Osteoblast (primary cell): ENCODE results near the gene LAGE3. TPM values are rescaled to one million over a fixed set of nuclear protein-coding genes. Genes with fewer than 3 reads are reported as not detected.

Source experiments
- DNase-seq: peaks from one replicate; pipeline ENCODE4 v3.0.0; 2011; ENCODE audit warnings: low spot score, mixed read lengths; ENCODE audit not compliant: insufficient read length; ENCODE audit errors: missing footprints
- H2AFZ ChIP-seq: 2 replicates; pipeline ENCODE4 v1.6.0; 2011; ENCODE audit warnings: mild to moderate bottlenecking, low read length
- H3K27ac ChIP-seq: 2 replicates; pipeline ENCODE4 v1.5.1; 2011; ENCODE audit warnings: mild to moderate bottlenecking, low read depth, low read length, moderate library complexity
- H3K27me3 ChIP-seq: 2 replicates; pipeline ENCODE4 v1.6.0; 2012; ENCODE audit warnings: mild to moderate bottlenecking, control low read depth, inconsistent platforms, low read length, moderate library complexity; ENCODE audit not compliant: insufficient read depth
- H3K36me3 ChIP-seq: 2 replicates; pipeline ENCODE4 v1.5.1; 2011; ENCODE audit warnings: mild to moderate bottlenecking, low read length, control low read depth, moderate library complexity; ENCODE audit not compliant: insufficient read depth
- H3K4me1 ChIP-seq: 2 replicates; pipeline ENCODE4 v1.5.1; 2011; ENCODE audit warnings: mild to moderate bottlenecking, low read length, control low read depth, moderate library complexity; ENCODE audit not compliant: insufficient read depth
- H3K4me2 ChIP-seq: 2 replicates; pipeline ENCODE4 v1.6.0; 2011; ENCODE audit warnings: mild to moderate bottlenecking, low read length; ENCODE audit not compliant: insufficient read depth
- H3K4me3 ChIP-seq: fragments of 200-600 bp; sonication (generic); 3 replicates; pipeline ENCODE4 v1.5.1; 2012; ENCODE audit warnings: mild to moderate bottlenecking, low read length, inconsistent platforms; ENCODE audit not compliant: insufficient read depth
- H3K79me2 ChIP-seq: 2 replicates; pipeline ENCODE4 v1.6.0; 2012; ENCODE audit warnings: mild to moderate bottlenecking, low read length, control low read depth, inconsistent platforms; ENCODE audit not compliant: insufficient read depth
- H3K9me3 ChIP-seq: 2 replicates; pipeline ENCODE4 v1.5.1; 2011; ENCODE audit warnings: low read depth, low read length, control low read depth
- H4K20me1 ChIP-seq: 2 replicates; pipeline ENCODE4 v1.6.0; 2012; ENCODE audit warnings: mild to moderate bottlenecking, low read length, control low read depth; ENCODE audit not compliant: insufficient read depth
- total RNA-seq: library from RNA; depleted of rRNA; stranded (reverse); fragments of >200 nt; gene quantifications from 2 replicates; pipeline ENCODE4 v1.2.3, GENCODE V29; 2012
- TF ChIP-seq, protein P1 (sequence below): IDR thresholded peaks from 2 replicates; pipeline ENCODE4 v1.5.1; 2011; ENCODE audit warnings: mild to moderate bottlenecking, low read depth, low read length, moderate library complexity; ENCODE audit errors: extremely low read depth

LAGE3 gene
- total RNA-seq, 1 donor, result 21.7 TPM

GRCh38 chrX:154430916-154431315 is 48.2 kb downstream of the LAGE3 start:
- no peak overlapping the region for H3K4me3 ChIP-seq
- H3K36me3 ChIP-seq, result peaks cover 14% of the 10 kb centered on the region
- H4K20me1 ChIP-seq, result peaks cover 10% of the 10 kb centered on the region
- H3K27ac ChIP-seq, result no peak overlapping the region
- H3K27me3 ChIP-seq, result no peaks in the 10 kb centered on the region
- peaks cover 7% of the 10 kb centered on the region for H3K4me1 ChIP-seq
- H3K9me3 ChIP-seq, result no peaks in the 10 kb centered on the region
- DNase-seq, result no peak
- peaks cover 29% of the 10 kb centered on the region for H3K79me2 ChIP-seq
- no peak overlapping the region for H3K4me2 ChIP-seq
- no peak overlapping the region for H2AFZ ChIP-seq
- TF ChIP-seq, protein P1, sequence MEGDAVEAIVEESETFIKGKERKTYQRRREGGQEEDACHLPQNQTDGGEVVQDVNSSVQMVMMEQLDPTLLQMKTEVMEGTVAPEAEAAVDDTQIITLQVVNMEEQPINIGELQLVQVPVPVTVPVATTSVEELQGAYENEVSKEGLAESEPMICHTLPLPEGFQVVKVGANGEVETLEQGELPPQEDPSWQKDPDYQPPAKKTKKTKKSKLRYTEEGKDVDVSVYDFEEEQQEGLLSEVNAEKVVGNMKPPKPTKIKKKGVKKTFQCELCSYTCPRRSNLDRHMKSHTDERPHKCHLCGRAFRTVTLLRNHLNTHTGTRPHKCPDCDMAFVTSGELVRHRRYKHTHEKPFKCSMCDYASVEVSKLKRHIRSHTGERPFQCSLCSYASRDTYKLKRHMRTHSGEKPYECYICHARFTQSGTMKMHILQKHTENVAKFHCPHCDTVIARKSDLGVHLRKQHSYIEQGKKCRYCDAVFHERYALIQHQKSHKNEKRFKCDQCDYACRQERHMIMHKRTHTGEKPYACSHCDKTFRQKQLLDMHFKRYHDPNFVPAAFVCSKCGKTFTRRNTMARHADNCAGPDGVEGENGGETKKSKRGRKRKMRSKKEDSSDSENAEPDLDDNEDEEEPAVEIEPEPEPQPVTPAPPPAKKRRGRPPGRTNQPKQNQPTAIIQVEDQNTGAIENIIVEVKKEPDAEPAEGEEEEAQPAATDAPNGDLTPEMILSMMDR, result no peak

DNA sequence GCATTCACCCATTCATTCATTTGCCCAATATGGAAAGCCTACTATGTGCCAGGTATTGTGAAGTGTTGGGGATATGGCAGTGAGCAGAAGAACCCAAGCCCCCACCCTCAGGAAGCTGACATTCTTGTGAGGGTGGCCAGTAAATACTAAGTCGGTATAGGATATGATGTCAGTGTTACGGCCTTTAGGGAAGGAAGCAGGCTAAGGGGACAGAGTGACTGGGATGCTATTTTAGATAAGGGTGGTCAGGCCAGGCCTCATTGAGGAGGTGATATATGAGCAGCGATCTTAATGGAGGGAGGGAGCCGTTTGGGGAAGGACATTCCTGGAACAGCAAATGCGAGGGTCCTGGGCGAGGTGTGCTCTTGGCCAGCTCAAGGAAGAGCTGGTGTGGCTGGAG is 48.6 kb downstream of the LAGE3 start:
- no peak for DNase-seq
- Histone ChIP-seq H3K4me1 (peaks cover 7% of the 10 kb centered on the region), H3K79me2 (peaks cover 29% of the 10 kb centered on the region), H4K20me1 (peaks cover 10% of the 10 kb centered on the region), H3K4me2 (no peak overlapping the region), H3K36me3 (peaks cover 14% of the 10 kb centered on the region), H3K9me3 (no peaks in the 10 kb centered on the region), H3K4me3 (no peak overlapping the region), H3K27ac (no peak overlapping the region), H2AFZ (no peak overlapping the region), H3K27me3 (no peaks in the 10 kb centered on the region)
- TF ChIP-seq, protein P1, result no peak

DNA sequence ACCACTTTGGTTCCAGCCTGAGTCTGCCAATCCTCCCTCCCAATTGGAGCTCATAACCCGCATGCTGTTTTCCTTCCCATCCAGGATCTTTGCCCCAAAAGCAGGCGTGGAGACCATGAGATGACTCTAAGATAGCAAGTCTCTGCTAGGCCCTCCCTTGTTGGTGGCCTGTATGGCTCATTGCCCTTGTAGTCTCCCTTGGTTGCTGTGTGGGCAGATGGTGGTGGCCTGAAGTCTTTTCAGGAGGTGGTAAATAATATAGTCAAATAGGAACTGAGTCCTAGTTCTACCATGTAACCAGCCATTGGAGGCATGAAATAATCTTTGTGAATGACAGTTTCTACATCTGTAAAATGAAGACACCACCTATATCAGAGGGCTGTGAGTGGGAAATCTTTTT is 49.4 kb downstream of the LAGE3 start:
- Histone ChIP-seq H3K4me1 (peaks cover 7% of the 10 kb centered on the region), H3K4me2 (peak overlapping the region; percentile 89), H3K27me3 (no peaks in the 10 kb centered on the region), H3K36me3 (peaks cover 12% of the 10 kb centered on the region), H2AFZ (no peak overlapping the region), H3K4me3 (peak overlapping the region; percentile 79), H3K27ac (no peak overlapping the region), H3K79me2 (peaks cover 29% of the 10 kb centered on the region), H4K20me1 (peaks cover 10% of the 10 kb centered on the region), H3K9me3 (no peaks in the 10 kb centered on the region)
- DNase-seq, result peak; percentile 77
- TF ChIP-seq, protein P1, result no peak

- H3K4me1 ChIP-seq, result peaks cover 7% of the 10 kb centered on the region
- peak; percentile 99 for DNase-seq
- H3K27ac ChIP-seq, result no peak within 1 kb of the TSS
- TF ChIP-seq, protein P1, result no peak
- H3K4me3 ChIP-seq, result peak within 1 kb of the TSS; percentile 79
- H3K79me2 ChIP-seq, result peaks cover 29% of the 10 kb centered on the region
- H2AFZ ChIP-seq, result peak within 1 kb of the TSS; percentile 29
- peak within 1 kb of the TSS; percentile 89 for H3K4me2 ChIP-seq
- H4K20me1 ChIP-seq, result peaks cover 10% of the 10 kb centered on the region
- peaks cover 4% of the 10 kb centered on the region for H3K36me3 ChIP-seq
- no peaks in the 10 kb centered on the region for H3K9me3 ChIP-seq
- H3K27me3 ChIP-seq, result no peaks in the 10 kb centered on the region
Measured at GRCh38 chrX:154428176-154429171, 50.6 kb downstream of the LAGE3 start, which contains the start of gene ATP6AP1. Gene ATP6AP1, plus strand, starts transcription at chrX:154428677. Its CDS starts 16 bp downstream, at chrX:154428693.
